Activated T-cell treated with anti-CD3 and anti-CD28 coated beads, Interleukin-2, amount 50 U/mL, for 72 hours (primary cell): ENCODE measurements around the gene BASP1. TPM values are rescaled to one million over a fixed set of nuclear protein-coding genes. Genes with fewer than 3 reads are reported as not detected.
A peak's percentile ranks its signal among the peaks of the same experiment; 100 is the strongest.

ENCODE experiments used
- ATAC-seq, 2 donors: fragments of 150-1000 bp; cut with Tn5 transposase; replicated peaks in 1 of 2; 2 replicates each; pipeline ENCODE4 v1.10.0; 2021; ENCODE audit warnings: moderate library complexity in 2 of 2, mild to moderate bottlenecking in 1 of 2
- DNase-seq, 2 donors: peaks; one replicate each; pipeline ENCODE4 v3.0.0; 2021 to 2022; ENCODE audit warnings: mixed read lengths in 1 of 2
- H3K27ac Mint-ChIP-seq: one replicate; pipeline ENCODE4 v1.8.0; 2022; ENCODE audit warnings: mild to moderate bottlenecking, moderate library complexity, mixed read lengths
- H3K27me3 Mint-ChIP-seq: one replicate; pipeline ENCODE4 v1.8.0; 2022; ENCODE audit warnings: low read depth, mixed read lengths
- H3K36me3 Mint-ChIP-seq, 2 donors: one replicate each; pipeline ENCODE4 v1.8.0; 2022; ENCODE audit warnings: mixed read lengths in 2 of 2, mild to moderate bottlenecking in 1 of 2; ENCODE audit not compliant: insufficient read depth in 2 of 2
- H3K4me1 Mint-ChIP-seq: one replicate; pipeline ENCODE4 v1.8.0; 2022; ENCODE audit warnings: low read depth, mixed read lengths
- H3K4me3 Mint-ChIP-seq, 2 donors: one replicate each; pipeline ENCODE4 v1.8.0; 2022; ENCODE audit warnings: mild to moderate bottlenecking in 2 of 2, mixed read lengths in 2 of 2, moderate library complexity in 2 of 2
- H3K9me3 Mint-ChIP-seq, 2 donors: one replicate each; pipeline ENCODE4 v1.8.0; 2022; ENCODE audit warnings: mixed read lengths in 2 of 2
- total RNA-seq, 2 donors: library from RNA; stranded (reverse); gene quantifications; one replicate each; pipeline ENCODE4 v1.2.3, GENCODE V29; 2022

Gene BASP1
- total RNA-seq, 2 donors from 2014 or later = 1.2 to 1.8 TPM

GRCh38 chr5:17275289-17276158 lies 58.1 kb downstream of the BASP1 start:
- no peaks in the 10 kb centered on the region for H3K27me3 Mint-ChIP-seq
- peaks cover 0 to 1% of the 10 kb centered on the region in 2 donors for H3K36me3 Mint-ChIP-seq
- no peak overlapping the region for H3K27ac Mint-ChIP-seq
- H3K9me3 Mint-ChIP-seq = peaks cover 0 to 2% of the 10 kb centered on the region in 2 donors
- no peak for DNase-seq
- no peak for ATAC-seq
- H3K4me3 Mint-ChIP-seq = no peak overlapping the region
- H3K4me1 Mint-ChIP-seq = no peaks in the 10 kb centered on the region

DNA sequence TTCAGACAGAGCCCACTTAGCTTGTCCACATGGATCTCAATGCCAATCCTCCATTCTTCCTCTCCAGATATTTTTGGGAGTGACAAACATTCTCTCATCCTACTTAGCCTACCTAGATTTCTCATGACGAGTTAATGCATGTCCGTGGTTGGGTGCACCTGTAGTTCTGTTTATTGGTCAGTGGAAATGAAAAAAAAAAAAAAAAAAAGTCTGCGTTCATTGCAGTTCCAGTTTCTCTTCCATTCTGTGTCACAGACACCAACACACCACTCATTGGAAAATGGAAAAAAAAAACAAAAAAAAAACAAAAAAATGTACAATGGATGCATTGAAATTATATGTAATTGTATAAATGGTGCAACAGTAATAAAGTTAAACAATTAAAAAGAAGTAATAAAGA lies 59.0 kb downstream of the BASP1 start:
- H3K27ac Mint-ChIP-seq = no peak overlapping the region
- no peaks in the 10 kb centered on the region for H3K4me1 Mint-ChIP-seq
- no peak for ATAC-seq
- peaks cover 0 to 2% of the 10 kb centered on the region in 2 donors for H3K9me3 Mint-ChIP-seq
- H3K4me3 Mint-ChIP-seq = no peak overlapping the region
- no peak for DNase-seq
- no peaks in the 10 kb centered on the region for H3K27me3 Mint-ChIP-seq
- H3K36me3 Mint-ChIP-seq = peaks cover 0 to 1% of the 10 kb centered on the region in 2 donors

GRCh38 chr5:17277907-17278306 lies 60.5 kb downstream of the BASP1 start:
- ATAC-seq (no peak), DNase-seq (no peak)
- no peaks in the 10 kb centered on the region for H3K4me1 Mint-ChIP-seq
- no peaks in the 10 kb centered on the region for H3K27me3 Mint-ChIP-seq
- peaks cover 0 to 1% of the 10 kb centered on the region in 2 donors for H3K36me3 Mint-ChIP-seq
- no peak overlapping the region for H3K4me3 Mint-ChIP-seq
- H3K27ac Mint-ChIP-seq = no peak overlapping the region
- H3K9me3 Mint-ChIP-seq = peaks cover 2% of the 10 kb centered on the region in 2 donors

DNA sequence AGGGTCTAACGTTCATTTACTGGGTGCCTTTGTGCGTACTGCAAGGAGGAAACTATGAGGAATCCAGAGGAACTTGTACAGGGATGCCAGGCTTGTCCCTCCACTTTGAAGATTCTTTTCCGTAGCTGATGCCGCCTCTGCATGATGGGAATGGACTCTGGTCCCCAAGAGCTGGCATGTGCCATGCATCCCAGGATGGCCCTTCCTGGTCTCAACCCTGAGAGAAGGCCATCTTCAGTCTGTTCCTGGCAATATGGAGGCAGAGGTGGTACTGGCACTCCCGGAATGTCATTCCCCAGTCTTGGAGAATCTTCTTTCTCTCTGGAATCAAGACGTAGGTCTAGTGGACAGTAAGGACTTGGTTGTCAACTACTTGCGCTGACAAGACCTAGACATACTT lies 61.5 kb downstream of the BASP1 start:
- no peaks in the 10 kb centered on the region for H3K4me1 Mint-ChIP-seq
- DNase-seq = no peak
- ATAC-seq = no peak
- H3K27ac Mint-ChIP-seq = no peak overlapping the region
- no peaks in the 10 kb centered on the region for H3K27me3 Mint-ChIP-seq
- H3K36me3 Mint-ChIP-seq = peaks cover 0 to 1% of the 10 kb centered on the region in 2 donors
- H3K9me3 Mint-ChIP-seq = peaks cover 4% of the 10 kb centered on the region in 2 donors
- H3K4me3 Mint-ChIP-seq = no peak overlapping the region

GRCh38 chr5:17279487-17279886 lies 62.1 kb downstream of the BASP1 start:
- Mint-ChIP-seq H3K4me1 (no peaks in the 10 kb centered on the region), H3K36me3 (peaks cover 0 to 1% of the 10 kb centered on the region in 2 donors), H3K27me3 (no peaks in the 10 kb centered on the region), H3K27ac (no peak overlapping the region), H3K9me3 (peaks cover 4 to 5% of the 10 kb centered on the region in 2 donors), H3K4me3 (no peak overlapping the region)
- no peak for ATAC-seq
- DNase-seq = no peak

DNA sequence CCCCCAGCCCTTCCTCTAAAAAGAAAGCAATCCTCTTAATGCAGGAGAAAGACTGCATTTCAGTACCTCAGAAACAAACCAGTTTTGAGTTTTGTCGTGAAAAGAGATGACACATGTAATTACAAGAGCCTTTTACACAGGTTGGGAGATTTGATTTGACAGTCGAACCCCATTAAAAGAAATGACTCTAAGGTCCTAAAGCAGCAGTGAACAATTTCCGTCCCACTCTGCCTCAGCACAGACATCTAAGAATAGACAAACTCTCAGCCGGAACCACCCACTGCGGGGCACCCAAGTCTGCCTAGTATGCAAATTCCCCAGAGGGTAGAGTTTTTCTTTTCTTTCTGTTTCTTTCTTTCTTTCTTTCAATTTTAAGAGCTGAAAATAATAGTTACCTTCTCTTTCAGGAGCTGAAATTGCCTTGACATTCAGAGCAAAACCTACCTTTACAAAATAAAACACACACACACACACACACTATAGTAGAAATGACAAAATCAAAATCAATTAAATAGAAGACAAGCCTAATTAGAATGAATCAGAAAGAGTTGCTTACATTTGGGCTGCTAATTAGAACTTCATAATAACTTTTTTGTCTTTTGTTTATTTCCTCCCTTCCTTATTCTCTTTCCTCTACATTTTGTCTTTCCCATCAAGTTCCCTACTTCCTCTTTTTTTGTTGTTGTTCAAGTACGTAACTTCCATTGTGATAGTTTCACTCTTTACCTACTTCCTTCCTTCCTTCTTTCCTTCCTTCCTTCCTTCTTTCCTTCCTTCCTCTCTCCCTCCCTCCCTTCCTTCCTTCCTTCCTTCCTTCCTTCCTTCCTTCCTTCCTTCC lies 65.1 kb downstream of the BASP1 start:
- Mint-ChIP-seq H3K27me3 (no peaks in the 10 kb centered on the region), H3K4me1 (no peaks in the 10 kb centered on the region), H3K4me3 (no peak overlapping the region), H3K9me3 (peaks cover 4% of the 10 kb centered on the region in 2 donors), H3K36me3 (no peaks in the 10 kb centered on the region), H3K27ac (peak overlapping the region; percentile 41)
- DNase-seq (peak in 1 of 2 donors; percentile 5), ATAC-seq (peak in 1 of 2 donors; percentile 53)

GRCh38 chr5:17283121-17283415 lies 65.6 kb downstream of the BASP1 start:
- DNase-seq (no peak), ATAC-seq (no peak)
- Mint-ChIP-seq H3K27ac (no peak overlapping the region), H3K9me3 (peaks cover 4 to 6% of the 10 kb centered on the region in 2 donors), H3K4me3 (no peak overlapping the region), H3K36me3 (no peaks in the 10 kb centered on the region), H3K27me3 (no peaks in the 10 kb centered on the region), H3K4me1 (no peaks in the 10 kb centered on the region)

- no peaks in the 10 kb centered on the region for H3K4me1 Mint-ChIP-seq
- H3K27ac Mint-ChIP-seq = no peak overlapping the region
- DNase-seq (no peak), ATAC-seq (no peak)
- H3K4me3 Mint-ChIP-seq = no peak overlapping the region
- peaks cover 8 to 15% of the 10 kb centered on the region in 2 donors for H3K9me3 Mint-ChIP-seq
- H3K27me3 Mint-ChIP-seq = no peaks in the 10 kb centered on the region
- no peaks in the 10 kb centered on the region for H3K36me3 Mint-ChIP-seq
Measured at GRCh38 chr5:17287501-17288155, 70.2 kb downstream of the BASP1 start.

GRCh38 chr5:17288570-17288969 lies 71.1 kb downstream of the BASP1 start:
- H3K9me3 Mint-ChIP-seq = peaks cover 4 to 13% of the 10 kb centered on the region in 2 donors
- no peak for DNase-seq
- H3K36me3 Mint-ChIP-seq = no peaks in the 10 kb centered on the region
- H3K4me1 Mint-ChIP-seq = no peaks in the 10 kb centered on the region
- no peak overlapping the region for H3K27ac Mint-ChIP-seq
- no peak for ATAC-seq
- no peaks in the 10 kb centered on the region for H3K27me3 Mint-ChIP-seq
- H3K4me3 Mint-ChIP-seq = no peak overlapping the region

DNA sequence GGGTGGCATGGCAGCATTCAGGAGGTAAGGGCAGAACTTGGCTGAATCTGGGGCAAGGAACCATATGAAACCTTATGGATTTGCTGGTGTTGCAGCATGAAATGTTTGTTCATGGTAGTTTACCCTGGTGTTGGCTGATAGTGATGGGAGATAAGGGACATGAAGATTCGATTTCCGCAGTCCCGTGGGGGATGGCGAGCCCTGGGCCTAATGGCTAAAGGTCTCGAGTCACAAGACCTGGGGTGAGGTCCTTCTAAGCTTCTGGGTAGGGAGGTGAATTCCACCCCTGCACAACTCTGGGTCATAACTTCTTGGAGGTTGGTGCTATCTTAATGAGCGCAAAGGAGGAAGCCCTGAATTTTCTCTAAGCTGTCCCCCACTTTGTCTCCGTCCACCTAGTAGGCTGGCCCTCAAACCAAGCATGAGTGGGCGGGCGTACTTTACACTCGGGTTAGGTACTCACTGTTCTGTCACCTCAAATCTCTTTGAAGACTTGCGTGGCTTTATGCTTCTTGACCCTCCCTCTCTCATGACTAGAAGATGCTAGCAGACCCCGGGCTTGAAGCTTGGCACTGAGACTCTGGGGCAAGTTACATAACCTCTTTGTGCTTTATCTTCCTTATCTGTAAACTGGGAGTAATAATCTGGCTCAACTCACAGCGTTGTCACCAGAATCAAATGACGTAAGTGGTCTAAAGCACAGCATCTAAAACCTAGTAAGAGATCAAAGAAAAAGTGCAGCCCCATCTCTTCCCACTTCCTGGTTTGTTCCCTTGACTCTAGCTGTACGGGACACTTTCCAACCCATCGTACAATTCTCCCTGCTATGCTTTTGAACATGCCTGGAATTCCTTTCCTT lies 72.5 kb downstream of the BASP1 start:
- Mint-ChIP-seq H3K27ac (no peak overlapping the region), H3K4me1 (no peaks in the 10 kb centered on the region), H3K9me3 (peaks cover 4 to 12% of the 10 kb centered on the region in 2 donors), H3K36me3 (no peaks in the 10 kb centered on the region), H3K27me3 (no peaks in the 10 kb centered on the region), H3K4me3 (no peak overlapping the region)
- no peak for DNase-seq
- no peak for ATAC-seq

GRCh38 chr5:17290540-17290974 lies 73.1 kb downstream of the BASP1 start:
- Mint-ChIP-seq H3K27me3 (no peaks in the 10 kb centered on the region), H3K4me3 (no peak overlapping the region), H3K36me3 (no peaks in the 10 kb centered on the region), H3K9me3 (peaks cover 4 to 12% of the 10 kb centered on the region in 2 donors), H3K4me1 (no peaks in the 10 kb centered on the region), H3K27ac (no peak overlapping the region)
- ATAC-seq (no peak), DNase-seq (no peak)

DNA sequence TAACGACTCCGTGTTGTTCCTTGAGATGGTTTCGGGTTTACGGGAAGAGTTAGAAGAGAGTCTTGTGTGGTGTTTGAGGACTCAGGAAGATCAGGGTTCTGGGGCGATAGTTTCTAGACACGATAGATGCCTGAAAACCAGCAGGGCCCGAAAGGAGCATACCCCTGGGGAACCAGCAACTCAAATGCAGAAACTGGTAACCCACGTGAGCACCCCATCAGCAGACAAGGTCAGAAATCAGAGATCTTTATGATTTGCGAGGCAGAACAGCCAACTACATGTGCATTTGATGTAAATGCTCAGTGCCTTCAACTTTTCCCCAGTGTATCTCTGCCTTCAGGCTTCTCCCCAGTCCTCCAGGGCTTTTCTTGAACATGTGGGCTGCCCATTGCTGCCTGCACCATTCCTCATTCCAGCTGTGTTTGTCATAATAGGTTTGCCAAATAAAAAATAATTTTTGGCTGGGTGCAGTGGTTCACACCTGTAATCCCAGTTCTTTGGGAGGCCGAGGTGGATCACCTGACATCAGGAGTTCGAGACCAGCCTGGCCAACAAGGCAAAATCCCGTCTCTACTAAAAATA lies 75.1 kb downstream of the BASP1 start:
- no peak overlapping the region for H3K4me3 Mint-ChIP-seq

More for the DNA sequence above, 75.1 kb downstream of the BASP1 start:
- Mint-ChIP-seq H3K9me3 (peaks cover 4 to 10% of the 10 kb centered on the region in 2 donors), H3K27me3 (no peaks in the 10 kb centered on the region), H3K4me1 (no peaks in the 10 kb centered on the region), H3K36me3 (no peaks in the 10 kb centered on the region), H3K27ac (no peak overlapping the region)
- DNase-seq (no peak), ATAC-seq (no peak)
